GM12872 (cell line): ENCODE data around the gene SEL1L3.

Source experiments
- TF ChIP-seq, protein P1 (sequence below): IDR thresholded peaks from 3 replicates; pipeline ENCODE4 v1.5.1; 2011; ENCODE audit warnings: low read depth, mild to moderate bottlenecking, low read length, moderate library complexity; ENCODE audit not compliant: insufficient read depth

SEL1L3 gene

DNA sequence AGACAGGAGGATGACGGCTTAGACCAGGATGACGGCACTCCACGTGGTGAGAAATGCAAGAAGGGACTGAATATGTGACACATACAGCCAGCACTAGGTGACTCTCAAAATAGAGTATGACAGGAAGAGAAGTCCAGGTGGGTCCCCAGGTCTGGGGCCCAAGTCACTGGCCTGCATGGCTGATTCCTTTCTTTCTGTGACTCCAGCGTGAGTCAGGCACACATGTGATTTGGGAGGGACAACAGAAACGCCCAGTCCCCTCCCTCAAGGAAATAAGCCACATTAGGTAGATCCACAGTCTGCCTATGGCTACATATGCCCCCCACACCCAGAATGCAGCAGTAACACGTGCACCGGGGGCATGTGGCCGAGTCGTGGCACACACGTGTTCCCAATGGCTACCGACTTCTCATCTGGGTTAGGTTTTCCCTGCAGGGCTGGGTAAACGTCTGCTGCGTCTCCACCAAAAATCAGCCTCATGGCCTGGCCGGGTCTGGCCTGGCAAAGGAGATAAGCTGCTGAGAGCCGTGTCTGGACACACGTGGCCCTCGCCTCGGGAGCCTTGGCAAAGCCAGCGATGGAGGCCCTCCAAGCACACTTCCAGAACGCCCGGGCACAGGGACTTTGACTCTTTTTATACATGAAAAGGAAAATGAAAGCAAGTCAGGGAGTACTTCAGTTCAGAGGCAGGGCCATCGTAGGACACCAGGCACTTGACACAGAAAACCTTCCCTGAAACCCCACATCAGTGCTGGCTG, 19.3 kb downstream of the SEL1L3 start:
- TF ChIP-seq, protein P1, sequence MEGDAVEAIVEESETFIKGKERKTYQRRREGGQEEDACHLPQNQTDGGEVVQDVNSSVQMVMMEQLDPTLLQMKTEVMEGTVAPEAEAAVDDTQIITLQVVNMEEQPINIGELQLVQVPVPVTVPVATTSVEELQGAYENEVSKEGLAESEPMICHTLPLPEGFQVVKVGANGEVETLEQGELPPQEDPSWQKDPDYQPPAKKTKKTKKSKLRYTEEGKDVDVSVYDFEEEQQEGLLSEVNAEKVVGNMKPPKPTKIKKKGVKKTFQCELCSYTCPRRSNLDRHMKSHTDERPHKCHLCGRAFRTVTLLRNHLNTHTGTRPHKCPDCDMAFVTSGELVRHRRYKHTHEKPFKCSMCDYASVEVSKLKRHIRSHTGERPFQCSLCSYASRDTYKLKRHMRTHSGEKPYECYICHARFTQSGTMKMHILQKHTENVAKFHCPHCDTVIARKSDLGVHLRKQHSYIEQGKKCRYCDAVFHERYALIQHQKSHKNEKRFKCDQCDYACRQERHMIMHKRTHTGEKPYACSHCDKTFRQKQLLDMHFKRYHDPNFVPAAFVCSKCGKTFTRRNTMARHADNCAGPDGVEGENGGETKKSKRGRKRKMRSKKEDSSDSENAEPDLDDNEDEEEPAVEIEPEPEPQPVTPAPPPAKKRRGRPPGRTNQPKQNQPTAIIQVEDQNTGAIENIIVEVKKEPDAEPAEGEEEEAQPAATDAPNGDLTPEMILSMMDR = no peak

DNA sequence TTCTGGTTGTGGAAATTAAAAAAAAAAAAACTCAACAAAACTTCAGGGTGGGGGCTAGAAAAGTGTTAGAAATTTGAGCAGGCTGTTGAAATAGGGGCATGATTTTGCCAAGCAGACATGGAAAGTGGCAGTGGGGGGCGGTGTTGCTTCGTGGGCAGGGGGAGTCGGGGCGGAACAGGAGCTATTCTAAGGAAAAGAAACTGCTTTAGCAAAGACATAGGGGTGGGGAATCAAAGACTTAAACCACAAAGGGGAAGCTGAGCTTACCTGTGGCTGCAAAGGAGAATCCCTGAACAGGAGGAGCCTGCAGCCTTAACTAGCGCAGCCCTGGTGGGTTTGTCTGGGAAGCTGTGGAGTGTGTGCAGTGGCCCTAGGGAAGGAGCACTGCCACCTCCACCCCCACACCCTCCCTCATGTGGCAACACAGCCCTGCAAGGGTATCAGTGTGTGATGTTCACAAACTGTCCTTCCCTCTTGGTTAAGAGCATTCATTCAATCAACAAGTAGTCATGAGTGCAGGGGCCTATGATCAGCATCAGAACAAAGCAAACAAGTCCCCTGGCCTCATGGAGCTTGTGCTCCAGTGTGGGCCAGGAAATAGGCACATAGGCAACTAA, 20.5 kb downstream of the SEL1L3 start:
- TF ChIP-seq, protein P1 = peak; percentile 34; the same call in 1 of the 3 replicates

DNA sequence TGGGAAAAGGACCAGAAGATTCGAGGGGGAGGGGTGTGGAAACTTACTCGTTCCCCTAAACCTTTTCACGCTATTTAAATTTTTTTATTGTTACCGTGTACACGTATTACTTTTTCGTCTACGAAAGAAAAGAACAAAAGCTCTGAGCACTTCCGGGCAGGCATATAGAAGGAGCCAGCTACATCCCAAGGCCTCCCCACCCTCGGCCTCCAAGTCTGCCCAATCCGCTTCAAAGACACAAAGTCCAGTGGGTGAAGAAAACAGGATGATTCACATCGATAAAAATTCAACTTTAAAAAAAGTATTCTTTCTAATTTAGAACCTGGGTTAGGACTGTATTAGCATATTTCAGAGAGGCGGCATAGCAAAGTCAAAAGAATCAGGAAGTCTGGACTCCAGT, 23.1 kb downstream of the SEL1L3 start:
- TF ChIP-seq, protein P1 = no peak

DNA sequence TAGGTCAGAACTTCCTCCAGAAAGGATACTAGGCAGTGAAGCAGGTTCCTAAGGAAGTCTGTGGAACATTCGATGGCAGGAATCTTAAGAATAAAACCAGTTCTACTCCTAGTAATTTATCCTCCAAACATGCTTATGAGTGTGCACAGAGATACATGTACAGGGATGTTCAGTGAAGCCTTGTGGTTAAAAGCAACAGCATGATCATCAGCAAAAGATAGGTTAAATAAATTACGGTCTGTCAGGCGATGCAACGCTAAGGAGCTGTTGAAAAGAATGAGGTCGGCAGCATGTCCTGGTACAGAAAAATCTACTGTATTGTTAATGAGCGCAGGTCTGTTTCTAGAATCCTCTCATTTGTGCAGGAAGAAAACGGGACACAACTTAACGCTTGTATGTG, 23.6 kb downstream of the SEL1L3 start:
- TF ChIP-seq, protein P1 = no peak

DNA sequence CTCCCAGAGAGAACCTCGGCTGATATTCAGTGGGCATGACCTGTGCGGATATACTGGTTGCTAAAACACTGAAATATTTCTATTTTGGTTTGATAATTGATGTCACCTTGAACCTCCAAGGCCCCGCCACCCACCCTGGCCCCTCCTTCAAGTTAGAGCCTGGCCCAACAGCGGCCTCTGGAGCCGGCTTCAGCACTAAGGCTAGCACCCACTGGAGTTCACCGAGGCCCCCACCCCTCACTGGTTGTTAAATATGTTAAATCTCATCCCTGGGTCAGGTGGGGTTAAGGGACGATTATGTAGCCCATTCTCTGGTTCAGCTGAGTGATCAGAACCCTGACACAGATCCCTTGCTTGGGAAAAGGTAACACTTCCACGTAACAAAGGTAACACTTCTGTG, 24.3 kb downstream of the SEL1L3 start:
- TF ChIP-seq, protein P1 = no peak

DNA sequence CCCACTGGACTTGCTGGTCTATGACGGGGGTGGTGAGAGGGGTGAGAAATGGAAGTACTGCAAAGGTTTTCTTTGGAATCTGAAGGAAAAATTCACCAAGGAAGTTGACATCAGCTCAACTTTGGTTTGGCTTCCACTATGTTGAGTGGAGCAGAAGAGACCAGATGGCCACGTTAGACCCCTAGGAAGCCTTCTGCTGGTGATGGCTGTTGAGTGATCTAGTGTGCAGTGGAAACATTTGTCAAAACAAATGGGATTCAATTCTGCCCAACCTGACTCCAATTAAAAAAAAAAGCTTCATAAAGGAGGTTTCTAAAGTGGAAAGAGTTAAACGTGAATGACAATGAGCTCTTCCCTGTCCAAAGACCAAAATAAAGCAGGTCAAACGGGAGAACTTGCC, 25.7 kb downstream of the SEL1L3 start:
- TF ChIP-seq, protein P1 = no peak

DNA sequence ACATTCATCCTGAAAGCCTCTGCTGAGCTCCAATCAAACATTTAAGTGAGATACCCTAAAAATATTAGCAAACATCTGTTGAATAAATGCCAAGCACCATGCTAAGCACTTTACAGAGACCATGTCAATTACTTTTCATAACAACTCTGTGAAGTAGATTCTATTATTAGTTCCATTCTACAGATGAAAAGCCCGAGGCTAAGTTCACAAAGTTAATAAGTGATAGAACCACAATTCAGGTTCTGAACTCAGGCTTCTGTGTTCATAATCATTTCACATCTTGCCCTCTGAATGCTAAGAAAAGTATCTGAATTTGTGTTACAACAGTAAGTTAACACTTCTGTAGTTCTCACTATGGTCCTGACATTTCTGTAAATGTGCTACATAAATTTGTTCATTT, 27.4 kb downstream of the SEL1L3 start:
- TF ChIP-seq, protein P1 = no peak
